Right renal pelvis (tissue), 4 donors: ENCODE results near the gene KLK12. TPM values are rescaled to one million over a fixed set of nuclear protein-coding genes. Genes with fewer than 3 reads are reported as not detected.
"Not testable (repeated sequence)": the region's sequence is repeated elsewhere in the genome, so short reads cannot be mapped to it uniquely, and the experiment has no call there.

ENCODE experiments used
- DNase-seq, 4 donors: peaks; one replicate each; pipeline ENCODE4 v3.0.0-alpha.2; 2013; ENCODE audit warnings: low read depth in 4 of 4, low spot score in 3 of 4, missing footprints in 1 of 4
- polyA plus RNA-seq, 4 donors: library from polyadenylated mRNA; unstranded; fragments of 120-200 nt; gene quantifications; one replicate each; pipeline ENCODE4 v1.2.1, GENCODE V29; 2013; ENCODE audit not compliant: insufficient read length in 4 of 4

Gene KLK12
- polyA plus RNA-seq, 4 donors = 0.06 TPM; not detected in 3

DNA sequence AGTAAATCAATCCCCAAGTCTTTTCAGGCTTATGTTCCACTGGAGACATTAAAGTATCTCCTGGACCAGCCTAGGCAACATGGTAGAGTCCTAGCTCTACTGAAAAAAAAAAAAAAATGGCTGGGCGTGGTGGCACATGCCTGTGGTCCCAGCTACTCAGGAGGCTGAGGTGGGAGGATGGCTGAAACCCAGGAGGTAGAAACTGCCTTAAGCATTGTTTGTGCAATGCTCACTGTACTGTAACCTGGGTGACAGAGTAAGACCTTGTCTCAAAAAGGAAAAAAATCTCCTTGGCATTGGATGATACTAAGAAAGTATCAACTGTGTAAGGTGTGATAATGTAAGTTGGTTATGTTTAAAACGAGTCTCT is 42.2 kb downstream of the KLK12 start:
- no peak for DNase-seq

GRCh38 chr19:50984416-50984815 is 50.4 kb downstream of the KLK12 start:
- not testable (repeated sequence) for DNase-seq

DNA sequence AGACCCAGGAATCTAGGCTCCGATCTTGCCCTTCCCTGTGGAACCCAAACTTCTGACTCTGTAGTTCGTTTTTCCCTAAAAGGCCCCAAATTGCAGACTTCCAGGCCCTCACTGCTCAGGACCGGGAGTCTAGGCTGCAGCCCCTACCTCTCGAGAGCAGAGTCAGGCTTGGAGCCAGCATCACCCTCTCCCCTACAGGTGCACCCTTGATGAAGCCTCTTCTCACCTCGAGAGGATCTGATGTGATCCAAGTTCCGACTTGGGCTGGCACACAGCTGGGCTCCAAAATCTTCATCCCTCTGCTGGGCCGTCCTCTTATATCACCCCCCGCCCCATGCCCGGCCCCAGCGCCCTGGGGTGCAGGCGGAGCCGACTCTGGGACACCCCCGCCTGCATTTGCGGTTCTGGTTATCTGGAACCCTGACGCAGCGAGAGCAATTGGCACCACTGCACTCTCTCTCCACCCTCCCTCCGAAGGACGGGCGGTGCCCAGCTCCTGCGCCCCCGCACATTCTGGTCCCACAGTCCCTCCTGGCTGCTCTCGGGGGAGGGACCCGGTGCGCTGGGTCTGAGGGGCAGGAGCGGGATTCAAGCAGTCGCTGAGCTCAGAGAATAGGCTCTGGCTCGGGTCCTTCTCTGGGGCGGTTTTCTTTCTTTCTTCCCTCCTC is 51.0 kb downstream of the KLK12 start, which contains the start of gene KLK7:
TSS of gene KLK7 (minus strand) at position 293 of the 668 bp plus-strand sequence. CDS start 1,518 bp downstream, outside the sequence.
- DNase-seq = no peak

- DNase-seq = no peak
Observed at GRCh38 chr19:50982186-50982585, 52.6 kb downstream of the KLK12 start.

DNA sequence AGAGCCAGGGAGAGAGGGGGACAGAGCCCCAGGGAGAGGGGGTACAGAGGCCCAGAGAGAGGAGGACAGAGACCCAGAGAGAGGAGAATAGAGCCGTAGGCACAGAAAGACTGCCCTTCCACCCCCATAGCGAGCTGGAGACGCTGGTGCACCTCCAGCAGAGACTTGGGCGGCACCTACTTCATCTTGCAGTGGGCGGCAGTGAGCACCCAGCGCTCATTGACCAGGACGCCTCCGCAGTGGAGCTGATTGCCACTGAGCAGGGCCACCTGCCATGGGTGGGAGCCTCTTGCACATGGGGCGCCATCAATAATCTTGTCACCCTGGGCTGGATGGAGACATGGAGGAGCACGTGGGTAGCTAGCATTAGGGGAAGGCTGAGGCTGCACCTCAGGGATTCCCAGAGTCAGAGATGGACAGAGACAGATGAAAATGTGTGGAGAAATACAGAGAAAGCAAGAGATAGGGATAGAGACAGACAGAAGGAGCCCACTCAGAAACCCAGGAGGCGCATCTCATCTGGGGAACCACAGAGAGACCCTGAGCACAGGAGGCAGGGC is 53.1 kb downstream of the KLK12 start:
- no peak for DNase-seq

- DNase-seq = no peak
Observed at GRCh38 chr19:50980208-50980607, 54.6 kb downstream of the KLK12 start.

DNA sequence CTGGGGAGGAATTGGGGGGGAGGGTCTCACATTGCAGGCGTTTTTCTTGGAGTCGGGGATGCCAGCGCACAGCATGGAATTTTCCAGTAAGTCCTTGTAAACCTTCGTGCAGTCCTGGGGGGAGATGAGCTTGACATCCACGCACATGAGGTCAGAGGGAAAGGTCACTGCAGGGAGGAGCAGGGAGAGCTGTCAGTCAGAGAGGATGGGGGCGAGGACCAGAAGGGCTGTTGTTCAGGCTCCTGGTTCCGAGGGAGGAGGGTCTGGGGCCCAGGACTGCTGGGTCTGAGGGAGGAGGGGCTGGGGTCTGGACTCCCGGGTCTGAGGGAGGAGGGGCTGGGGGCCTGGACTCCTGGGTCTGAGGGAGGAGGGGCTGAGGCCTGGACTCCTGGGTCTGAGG is 55.0 kb downstream of the KLK12 start:
- no peak for DNase-seq

Other genes with a start within 250 kb of the KLK12 start
- gene ACP4, start 244.6 kb downstream of the KLK12 start, polyA plus RNA-seq = under 1 TPM in 1 of 4 donors, not detected in 3; 0.21 TPM
- 1 to 10 TPM; 1.7 to 2.3 (median 2.0) TPM for gene KLK1, start 211.2 kb downstream of the KLK12 start, polyA plus RNA-seq
- gene KLK15, start 201.4 kb downstream of the KLK12 start, polyA plus RNA-seq = under 1 TPM in 1 of 4 donors, not detected in 3; 0.11 TPM
- under 1 TPM; 0.28 to 0.55 (median 0.38) TPM for gene KLK3, start 180.1 kb downstream of the KLK12 start, polyA plus RNA-seq
- under 1 TPM in 2 of 4 donors, not detected in 2; 0.03 to 0.24 TPM for gene KLK2, start 161.6 kb downstream of the KLK12 start, polyA plus RNA-seq
- gene KLK4, start 123.6 kb downstream of the KLK12 start, polyA plus RNA-seq = under 1 TPM in 2 of 4 donors, not detected in 2; 0.05 to 0.22 TPM
- gene KLK5, start 82.0 kb downstream of the KLK12 start, polyA plus RNA-seq = 1 to 10 TPM; 1.3 to 2.6 (median 2.1) TPM
- 10 to 100 TPM; 36.8 to 53.2 (median 42.2) TPM for gene KLK6, start 65.4 kb downstream of the KLK12 start, polyA plus RNA-seq
- gene KLK7, start 51.1 kb downstream of the KLK12 start, polyA plus RNA-seq = 1 to 10 TPM; 5.1 to 9.7 (median 5.6) TPM
- gene KLK8, start 33.4 kb downstream of the KLK12 start, polyA plus RNA-seq = 1 to 10 TPM; 2.3 to 3.4 (median 2.6) TPM
- gene KLK10, start 15.3 kb downstream of the KLK12 start, polyA plus RNA-seq = under 1 TPM in 3 of 4 donors, not detected in 1; 0.29 to 0.32 (median 0.31) TPM
- gene KLK11, start 8.4 kb downstream of the KLK12 start, polyA plus RNA-seq = under 1 TPM in 3 of 4 donors, not detected in 1; 0.21 to 0.28 (median 0.27) TPM
- gene KLK13, start 30.1 kb upstream of the KLK12 start, polyA plus RNA-seq = under 1 TPM; 0.20 to 0.55 (median 0.52) TPM
- under 1 TPM; 0.15 to 0.53 (median 0.28) TPM for gene KLK14, start 47.9 kb upstream of the KLK12 start, polyA plus RNA-seq
- gene CTU1, start 73.4 kb upstream of the KLK12 start, polyA plus RNA-seq = 1 to 10 TPM; 2.6 to 4.6 (median 3.0) TPM
- gene SIGLEC9, start 89.9 kb upstream of the KLK12 start, polyA plus RNA-seq = 1 to 10 TPM in 3 of 4 donors, under 1 TPM in 1; 0.97 to 2.3 (median 1.3) TPM
- under 1 TPM; 0.32 to 0.62 (median 0.43) TPM for gene SIGLEC7, start 107.3 kb upstream of the KLK12 start, polyA plus RNA-seq
- gene CD33, start 190.1 kb upstream of the KLK12 start, polyA plus RNA-seq = 1 to 10 TPM; 1.5 to 2.6 (median 1.5) TPM
- not detected for gene SIGLECL1, start 216.1 kb upstream of the KLK12 start, polyA plus RNA-seq